GM12878 (cell line): Measurements from ENCODE around the gene AGAP2. TPM values are rescaled to one million over a fixed set of nuclear protein-coding genes. Genes with fewer than 3 reads are reported as not detected.

Experiments
- ATAC-seq: fragments of 200-7000 bp; cut with Tn5 transposase; 3 replicates; pipeline ENCODE4 v1.9.1; 2020; ENCODE audit warnings: mild to moderate bottlenecking, moderate library complexity
- BruUV-seq: library from RNA; stranded (reverse); fragments of 400-500 nt; replicated peaks from 2 replicates; lab custom pipeline; 2021; lab: Mats Ljungman, UMichigan
- CTCF ChIA-PET: fragments of 300-600 bp; sonication (Branson Sonifier 250); formaldehyde crosslinking; extraction: SDS; loops from one replicate; lab custom pipeline; 2021; ENCODE audit warnings: inconsistent platforms; lab: Yijun Ruan, JAX
- POLR2A ChIA-PET: fragments of 350-600 bp; formaldehyde crosslinking; extraction: SDS; loops from one replicate; lab custom pipeline; 2021; ENCODE audit warnings: inconsistent platforms; lab: Charles Lee
- RAD21 ChIA-PET: fragments of 300-600 bp; sonication (Branson Sonifier 250); formaldehyde crosslinking; loops from one replicate; lab custom pipeline; 2023; ENCODE audit warnings: antibody characterized with exemption; ENCODE audit not compliant: unreplicated experiment; lab: Charles Lee
- SMC1A ChIA-PET: fragments of 300-600 bp; sonication (Branson Sonifier 250); formaldehyde crosslinking; loops from one replicate; lab custom pipeline; 2023; ENCODE audit not compliant: unreplicated experiment, uncharacterized antibody; lab: Charles Lee
- DNase-seq: peaks from one replicate; pipeline ENCODE4 v3.0.0-alpha.2; 2011; ENCODE audit warnings: low read depth, low spot score
- FAIRE-seq: peaks from 3 replicates; lab custom pipeline; 2011; peaks lifted over from hg19 to GRCh38; lab: Jason Lieb, UNC
- H2AFZ ChIP-seq: 2 replicates; pipeline ENCODE4 v1.6.0; 2011; ENCODE audit warnings: low read depth, low read length, control low read depth; ENCODE audit not compliant: control insufficient read depth
- H3K27ac ChIP-seq: 2 replicates; pipeline ENCODE4 v1.5.1; 2011; ENCODE audit warnings: control low read depth; ENCODE audit not compliant: control insufficient read depth, insufficient read depth
- H3K27me3 ChIP-seq, 2 experiments: replicated peaks in 1 of 2; 2 replicates each; pipeline versions ENCODE4 v1.6.0 to v1.6.1; 2011; ENCODE audit warnings: low read length in 1 of 2; ENCODE audit not compliant: control insufficient read depth in 2 of 2, insufficient read depth in 2 of 2
- H3K36me3 ChIP-seq, 2 experiments: 2 replicates each; pipeline ENCODE4 v1.5.1; 2011; ENCODE audit warnings: low read length in 1 of 2; ENCODE audit not compliant: control insufficient read depth in 2 of 2, insufficient read depth in 2 of 2
- H3K4me1 ChIP-seq: 2 replicates; pipeline ENCODE4 v1.6.1; 2011; ENCODE audit warnings: mild to moderate bottlenecking, low read length, moderate library complexity, mixed read lengths; ENCODE audit not compliant: control insufficient read depth, insufficient read depth
- H3K4me2 ChIP-seq: 2 replicates; pipeline ENCODE4 v1.6.0; 2011; ENCODE audit warnings: control low read depth; ENCODE audit not compliant: control insufficient read depth, insufficient read depth
- H3K4me3 ChIP-seq: fragments of 200-600 bp; sonication (generic); 2 replicates; pipeline ENCODE4 v1.5.1; 2016
- H3K79me2 ChIP-seq: 2 replicates; pipeline ENCODE4 v1.6.0; 2011; ENCODE audit warnings: low read length; ENCODE audit not compliant: control insufficient read depth, insufficient read depth
- H3K9ac ChIP-seq: 2 replicates; pipeline ENCODE4 v1.8.0; 2011; ENCODE audit warnings: low read length, control low read depth, mixed read lengths; ENCODE audit not compliant: control insufficient read depth, insufficient read depth
- H3K9me3 ChIP-seq: replicated peaks from 3 replicates; pipeline ENCODE4 v1.5.1; 2011; ENCODE audit warnings: mild to moderate bottlenecking, low read length; ENCODE audit not compliant: control insufficient read depth, insufficient read depth
- H4K20me1 ChIP-seq: 2 replicates; pipeline ENCODE4 v1.6.0; 2011; ENCODE audit not compliant: control insufficient read depth, insufficient read depth
- CUX1 ChIP-seq: IDR thresholded peaks from 2 replicates; pipeline ENCODE4 v1.6.1; 2012; ENCODE audit warnings: improper control_type of control experiment, low read depth, low read length; ENCODE audit not compliant: insufficient replicate concordance
- HCFC1 ChIP-seq: fragments of 150-350 bp; IDR thresholded peaks from 2 replicates; pipeline ENCODE4 v1.6.1; 2014; ENCODE audit warnings: low read length
- JUND ChIP-seq: IDR thresholded peaks from 2 replicates; pipeline ENCODE4 v1.6.1; 2012; ENCODE audit warnings: low read depth, mild to moderate bottlenecking, low read length, improper control_type of control experiment, moderate library complexity
- RB1 ChIP-seq: fragments of 450-650 bp; formaldehyde crosslinking; IDR thresholded peaks from 2 replicates; pipeline ENCODE4 v1.6.1; 2017; ENCODE audit warnings: mild to moderate bottlenecking, borderline replicate concordance
- REST ChIP-seq: IDR thresholded peaks from 2 replicates; pipeline ENCODE4 v1.6.1; 2012; ENCODE audit warnings: mild to moderate bottlenecking, low read depth, low read length
- ZNF274 ChIP-seq: IDR thresholded peaks from one replicate; pipeline ENCODE4 v1.8.0; 2011; ENCODE audit not compliant: insufficient read length, insufficient read depth
- WGBS: methylation state at CpG from one replicate; pipeline ENCODE4 v1.1.6; 2016; ENCODE audit warnings: low lambda C conversion rate; ENCODE audit not compliant: insufficient replicate concordance, insufficient coverage; ENCODE audit errors: missing lambda C conversion rate; 5-methylcytosine and 5-hydroxymethylcytosine counted together
- in situ Hi-C: fragments of 300-500 bp; cut with MboI; formaldehyde crosslinking; loops from 9 replicates; pipeline ENCODE4 v1.14.3; 2018; ENCODE audit warnings: mixed read lengths
- intact Hi-C: fragments of 100-400 bp; cut with micrococcal nuclease; formaldehyde crosslinking; loops from one replicate; pipeline ENCODE4 v1.14.2; 2022; ENCODE audit not compliant: unreplicated experiment
- polyA plus RNA-seq, 11 experiments: library from polyadenylated mRNA; depleted of rRNA in 4 of 11; unstranded in 6 of 11; stranded (reverse) in 5 of 11; fragments of >200 nt; fragmentation: Nextera tagmentation in 4 of 11; fragmentation: Illumina TruSeq in 1 of 11; extraction: Ambion mirVana in 4 of 11; extraction: Trizol in 1 of 11; gene quantifications; 1 replicate in 1 of 11; 2 replicates in 10 of 11; pipeline versions ENCODE4 v1.2.1 to v1.2.3, GENCODE V29; 2011 to 2016; ENCODE audit warnings: inconsistent platforms in 2 of 11, missing spikeins in 2 of 11, low read depth in 1 of 11
- total RNA-seq, 4 experiments: library from RNA; depleted of rRNA in 3 of 4; stranded (reverse); fragments of >200 nt in 3 of 4; fragmentation: Illumina TruSeq in 1 of 4; extraction: Trizol in 1 of 4; gene quantifications; 2 replicates each; pipeline versions ENCODE4 v1.2.1 to v1.2.3, GENCODE V29; 2013 to 2021

Gene AGAP2
- total and polyA plus RNA-seq, 10 of the 15 experiments (the other 5 are each of a cell fraction or from before 2014, with no cell fraction given): 0.29 to 19.8 (median 11.0) TPM

GRCh38 chr12:57707250-57707649, 31.3 kb downstream of the AGAP2 start (continued):
- TF ChIP-seq REST: no peak
- no peak for TF ChIP-seq RB1

GRCh38 chr12:57700317-57700716, 38.2 kb downstream of the AGAP2 start:
- Histone ChIP-seq H3K36me3 (peaks cover 2 to 19% of the 10 kb centered on the region in 2 experiments), H3K9me3 (peaks cover 2% of the 10 kb centered on the region), H2AFZ (no peak overlapping the region), H3K4me3 (no peak overlapping the region), H3K4me2 (no peak overlapping the region), H3K4me1 (no peaks in the 10 kb centered on the region), H3K27ac (no peak overlapping the region), H3K9ac (no peak overlapping the region), H3K79me2 (no peaks in the 10 kb centered on the region; the same call in 1 of the 2 replicates), H4K20me1 (no peaks in the 10 kb centered on the region), H3K27me3 (no peaks in the 10 kb centered on the region)
- POLR2A ChIA-PET: no interaction called here
- no peak for ATAC-seq
- intact Hi-C loops (no loop called here), in situ Hi-C loops (no loop called here)
- no peak for DNase-seq
- RAD21 ChIA-PET: no interaction called here
- no TSS peak for BruUV-seq
- SMC1A ChIA-PET: no interaction called here
- TF ChIP-seq JUND: no peak
- no peak for TF ChIP-seq ZNF274
- no peak for TF ChIP-seq CUX1
- TF ChIP-seq HCFC1: no peak
- WGBS: 100% methylated on average over 2 of the region's 2 CpGs
- no peak for FAIRE-seq
- CTCF ChIA-PET: no interaction called here
